K562 (cell line): ENCODE measurements around the gene ASS1. TPM values are rescaled to one million over a fixed set of nuclear protein-coding genes. Genes with fewer than 3 reads are reported as not detected.
A peak's percentile ranks its signal among the peaks of the same experiment; 100 is the strongest.

Experiments
- AFF4 ChIP-seq: sonication (generic); formaldehyde crosslinking; IDR thresholded peaks from 2 replicates; pipeline ENCODE4 v1.8.0; 2023; ENCODE audit warnings: mild to moderate bottlenecking, missing genetic modification reagents
- CXXC5 ChIP-seq: fragments of 250-450 bp; sonication (Bioruptor Pico); IDR thresholded peaks from 2 replicates; pipeline ENCODE4 v1.8.0; 2022; ENCODE audit warnings: inconsistent platforms, mild to moderate bottlenecking, moderate library complexity
- EP400 ChIP-seq: fragments of 450-650 bp; IDR thresholded peaks from 2 replicates; pipeline ENCODE4 v1.6.1; 2017; ENCODE audit warnings: antibody characterized with exemption, mild to moderate bottlenecking, moderate library complexity
- KAT7 ChIP-seq: sonication (generic); formaldehyde crosslinking; IDR thresholded peaks from 2 replicates; pipeline ENCODE4 v1.8.0; 2022; ENCODE audit warnings: missing genetic modification reagents, mild to moderate bottlenecking, borderline replicate concordance
- MAX ChIP-seq: sonication (generic); formaldehyde crosslinking; IDR thresholded peaks from 2 replicates; pipeline ENCODE4 v1.9.0; 2022; ENCODE audit warnings: mild to moderate bottlenecking, missing genetic modification reagents
- POLR2G ChIP-seq: fragments of 200-400 bp; formaldehyde crosslinking; IDR thresholded peaks from 2 replicates; pipeline ENCODE4 v1.6.1; 2017; ENCODE audit warnings: low read depth, mild to moderate bottlenecking, antibody characterized with exemption, low read length, moderate library complexity
- SAP30 ChIP-seq: fragments of 200-600 bp; sonication (generic); IDR thresholded peaks from 2 replicates; pipeline ENCODE4 v1.6.1; 2012; ENCODE audit warnings: borderline replicate concordance, low read depth, mild to moderate bottlenecking, moderate library complexity, low read length, control low read depth, inconsistent platforms; ENCODE audit not compliant: insufficient read depth, poor library complexity, severe bottlenecking
- SMAD3 ChIP-seq: fragments of 450-650 bp; formaldehyde crosslinking; conservative IDR thresholded peaks from 2 replicates; pipeline ENCODE4 v1.4.0; 2020; ENCODE audit warnings: mild to moderate bottlenecking
- ZBTB11 ChIP-seq, 3 experiments: fragments of 200-800 bp in 1 of 3; fragments of 250-450 bp in 1 of 3; fragments of 450-650 bp in 1 of 3; sonication (Bioruptor Pico) in 1 of 3; sonication (Bioruptor generic) in 1 of 3; formaldehyde crosslinking in 1 of 3; IDR thresholded peaks; 2 replicates each; pipeline versions ENCODE4 v1.6.1 to v1.8.0; 2016 to 2022; ENCODE audit warnings: mild to moderate bottlenecking in 2 of 3, missing genetic modification characterization in 2 of 3, missing compliant biosample characterization in 1 of 3, moderate library complexity in 1 of 3
- ZNF134 ChIP-seq: fragments of 250-450 bp; sonication (Bioruptor Pico); conservative IDR thresholded peaks from 2 replicates; pipeline ENCODE4 v1.4.0; 2020
- ZNF232 ChIP-seq: sonication (generic); formaldehyde crosslinking; IDR thresholded peaks from 2 replicates; pipeline ENCODE4 v1.8.0; 2022; ENCODE audit warnings: mild to moderate bottlenecking, missing genetic modification reagents
- ZSCAN29 ChIP-seq: fragments of 450-650 bp; IDR thresholded peaks from 2 replicates; pipeline ENCODE4 v1.6.1; 2017
- polyA plus RNA-seq, 8 experiments: library from polyadenylated mRNA; depleted of rRNA in 4 of 8; stranded (reverse) in 5 of 8; unstranded in 3 of 8; fragments of >200 nt; fragmentation: Nextera tagmentation in 2 of 8; fragmentation: Illumina TruSeq in 1 of 8; extraction: Ambion mirVana in 2 of 8; extraction: Trizol in 1 of 8; gene quantifications; 2 replicates each; pipeline versions ENCODE4 v1.2.1 to v1.2.3, GENCODE V29; 2011 to 2014; ENCODE audit warnings: inconsistent platforms in 1 of 8, missing spikeins in 1 of 8
- total RNA-seq, 7 experiments: library from RNA; depleted of rRNA in 6 of 7; stranded (reverse); fragments of >200 nt in 6 of 7; fragmentation: Illumina TruSeq in 2 of 7; extraction: Trizol in 2 of 7; gene quantifications; 2 replicates each; pipeline versions ENCODE4 v1.2.1 to v1.2.3, GENCODE V29; 2011 to 2021; ENCODE audit warnings: low replicate concordance in 1 of 7
- TF ChIP-seq, protein P1 (sequence below): fragments of 250-450 bp; sonication (Bioruptor Pico); IDR thresholded peaks from 2 replicates; pipeline ENCODE4 v1.5.0; 2021; ENCODE audit warnings: mild to moderate bottlenecking, moderate library complexity

ASS1 gene
- total and polyA plus RNA-seq, 9 of the 15 experiments (the other 6 are each of a cell fraction or from before 2014, with no cell fraction given) = 1.5 to 5.7 (median 3.7) TPM

GRCh38 chr9:130444565-130445221 is at the start of gene ASS1 (continued):
- no peak for TF ChIP-seq ZNF134
- TF ChIP-seq ZBTB11 (CRISPR knock-in tag; IDR thresholded peaks at IDR 0.05) = no peak
- TF ChIP-seq ZSCAN29 = no peak
- 0 out of 2 replicates have a peak, but pooled peaks have one; percentile 19 for TF ChIP-seq EP400
- TF ChIP-seq, protein P1, sequence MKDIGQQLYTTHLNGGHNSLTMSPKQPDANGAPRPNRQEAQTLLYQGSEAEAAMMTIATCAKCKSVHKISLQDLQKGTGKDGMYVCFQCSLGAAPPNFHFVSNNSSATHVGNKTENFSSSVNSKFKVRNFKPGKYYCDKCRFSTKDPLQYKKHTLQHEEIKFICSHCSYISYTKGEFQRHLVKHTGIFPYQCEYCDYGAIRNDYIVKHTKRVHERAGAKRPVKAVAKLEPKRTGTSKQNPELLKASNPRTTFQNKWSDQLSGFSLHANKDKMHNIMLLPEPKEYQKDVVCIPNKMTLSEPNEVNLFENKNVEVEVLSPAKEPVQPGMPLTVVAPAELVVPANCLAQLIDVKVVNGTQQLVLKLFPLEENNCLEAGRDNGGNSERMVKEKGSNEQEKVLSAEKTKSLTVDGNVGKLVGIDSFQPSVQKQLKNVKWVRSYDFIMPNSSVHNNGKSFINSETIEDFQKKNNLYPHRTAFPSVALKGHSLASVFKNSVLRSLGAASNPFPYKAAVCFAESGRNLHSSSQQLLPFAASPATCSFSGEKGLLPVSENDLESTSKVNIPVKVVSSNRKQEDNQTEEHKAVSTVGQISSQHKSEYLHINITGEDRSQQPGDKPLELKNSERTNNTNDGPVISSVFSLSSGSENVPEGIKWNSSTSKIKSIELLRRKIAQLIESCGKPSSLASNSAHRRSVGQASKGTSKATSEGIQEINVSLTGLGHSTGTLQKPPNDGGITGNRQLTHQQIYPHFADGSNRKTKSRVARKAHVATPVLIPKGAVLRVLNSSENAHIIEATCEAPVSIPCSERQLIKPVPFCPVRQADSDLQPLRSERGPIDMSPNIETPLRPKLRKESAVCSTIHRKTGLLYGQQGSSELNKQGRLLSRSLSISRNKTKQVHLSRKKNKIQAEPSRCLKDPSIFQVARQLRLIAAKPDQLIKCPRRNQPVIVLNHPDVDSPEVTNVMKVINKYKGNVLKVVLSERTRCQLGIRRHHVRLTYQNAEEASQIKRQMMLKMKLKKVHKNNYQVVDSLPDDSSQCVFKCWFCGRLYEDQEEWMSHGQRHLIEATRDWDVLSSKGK (CRISPR knock-in tag) = no peak
- TF ChIP-seq POLR2G = peak; percentile 59
- TF ChIP-seq SMAD3 (CRISPR knock-in tag) = no peak
- TF ChIP-seq ZNF232 (CRISPR knock-in tag) = no peak
- peak; percentile 69 for TF ChIP-seq SAP30
- no peak for TF ChIP-seq KAT7 (CRISPR knock-in tag)
- no peak for TF ChIP-seq AFF4 (CRISPR knock-in tag)
- TF ChIP-seq CXXC5 (CRISPR knock-in tag) = peak; percentile 80
- peak; percentile 48; the same call in 1 of the 2 replicates for TF ChIP-seq MAX (CRISPR knock-in tag)
